ENCODE results near the gene IFIT1B.

- TF ChIP-seq POLR2AphosphoS5 (IDR thresholded peaks at IDR 0.05), result no peak
- TF ChIP-seq, protein P1, sequence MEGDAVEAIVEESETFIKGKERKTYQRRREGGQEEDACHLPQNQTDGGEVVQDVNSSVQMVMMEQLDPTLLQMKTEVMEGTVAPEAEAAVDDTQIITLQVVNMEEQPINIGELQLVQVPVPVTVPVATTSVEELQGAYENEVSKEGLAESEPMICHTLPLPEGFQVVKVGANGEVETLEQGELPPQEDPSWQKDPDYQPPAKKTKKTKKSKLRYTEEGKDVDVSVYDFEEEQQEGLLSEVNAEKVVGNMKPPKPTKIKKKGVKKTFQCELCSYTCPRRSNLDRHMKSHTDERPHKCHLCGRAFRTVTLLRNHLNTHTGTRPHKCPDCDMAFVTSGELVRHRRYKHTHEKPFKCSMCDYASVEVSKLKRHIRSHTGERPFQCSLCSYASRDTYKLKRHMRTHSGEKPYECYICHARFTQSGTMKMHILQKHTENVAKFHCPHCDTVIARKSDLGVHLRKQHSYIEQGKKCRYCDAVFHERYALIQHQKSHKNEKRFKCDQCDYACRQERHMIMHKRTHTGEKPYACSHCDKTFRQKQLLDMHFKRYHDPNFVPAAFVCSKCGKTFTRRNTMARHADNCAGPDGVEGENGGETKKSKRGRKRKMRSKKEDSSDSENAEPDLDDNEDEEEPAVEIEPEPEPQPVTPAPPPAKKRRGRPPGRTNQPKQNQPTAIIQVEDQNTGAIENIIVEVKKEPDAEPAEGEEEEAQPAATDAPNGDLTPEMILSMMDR (IDR thresholded peaks at IDR 0.05), result no peak
Observed at GRCh38 chr10:89341649-89342048, 36.2 kb upstream of the IFIT1B start.

Data from transverse colon (tissue), 4 donors.